Activated CD4-positive, alpha-beta T cell treated with anti-CD3 and anti-CD28 coated beads, Interleukin-10, Interleukin-2, amounts not matched to agents 100 ng/mL and 50 ng/mL, durations not matched to agents 16 hours and 8 hours (primary cell): Measurements from ENCODE around the gene MOGAT2.

Experiments
- DNase-seq: peaks from one replicate; pipeline ENCODE4 v3.0.0-alpha.2; 2020

The MOGAT2 gene

DNA sequence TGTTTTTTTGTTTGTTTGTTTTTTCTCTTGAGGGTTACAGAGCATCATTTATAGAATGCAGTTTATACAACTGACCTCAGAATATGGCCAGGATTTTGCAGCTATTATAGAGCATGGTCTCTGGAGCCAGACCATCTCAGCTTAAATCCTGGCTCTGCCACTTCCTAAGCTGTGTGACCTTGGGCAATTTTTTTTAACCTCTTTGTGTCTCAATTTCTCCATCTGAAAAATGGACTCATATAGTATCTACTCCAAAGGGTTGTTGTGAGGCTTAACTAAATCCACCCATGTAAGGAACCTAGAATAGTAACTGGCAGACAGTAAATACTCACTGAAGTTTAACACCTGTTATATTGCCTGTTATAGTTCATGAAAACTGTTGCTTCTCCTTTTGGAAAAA is 42.6 kb downstream of the MOGAT2 start:
- no peak for DNase-seq

DNA sequence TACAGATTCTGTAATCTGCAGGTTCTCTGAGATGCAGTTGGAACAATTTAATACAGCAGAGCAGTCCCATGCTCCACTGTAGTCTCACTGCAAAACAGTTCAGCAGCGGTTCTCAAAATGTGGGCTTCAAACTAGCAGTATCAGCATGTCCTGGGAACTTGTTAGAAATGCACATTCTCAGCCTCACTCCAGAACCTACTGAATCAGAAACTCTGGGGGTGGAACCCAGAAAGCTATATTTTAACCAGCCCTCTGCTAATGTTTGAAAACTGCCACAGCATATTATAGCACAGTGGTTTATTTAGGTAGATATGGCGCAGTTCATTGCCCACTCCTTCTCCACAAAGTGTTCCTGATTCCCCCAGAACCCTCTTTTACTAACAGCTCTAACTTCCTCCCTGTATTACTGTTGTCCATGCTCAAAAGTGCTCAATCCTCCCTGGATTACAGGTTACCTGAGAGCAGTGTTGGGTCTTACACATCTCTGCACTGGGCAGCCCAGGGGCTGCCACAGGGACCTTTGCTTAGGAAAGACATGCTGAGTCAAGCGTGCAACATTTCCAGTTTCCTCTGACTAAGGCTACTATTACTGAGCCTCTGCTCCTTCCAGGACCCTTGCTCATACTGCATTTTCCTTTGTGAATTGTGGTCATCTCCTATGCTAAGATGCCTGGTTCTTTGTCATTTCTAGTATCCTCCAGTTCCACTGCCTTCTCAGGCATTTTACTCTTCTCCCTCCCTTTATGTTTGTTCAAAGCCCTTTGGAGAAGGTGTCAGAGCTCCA is 43.3 kb downstream of the MOGAT2 start:
- no peak for DNase-seq

DNA sequence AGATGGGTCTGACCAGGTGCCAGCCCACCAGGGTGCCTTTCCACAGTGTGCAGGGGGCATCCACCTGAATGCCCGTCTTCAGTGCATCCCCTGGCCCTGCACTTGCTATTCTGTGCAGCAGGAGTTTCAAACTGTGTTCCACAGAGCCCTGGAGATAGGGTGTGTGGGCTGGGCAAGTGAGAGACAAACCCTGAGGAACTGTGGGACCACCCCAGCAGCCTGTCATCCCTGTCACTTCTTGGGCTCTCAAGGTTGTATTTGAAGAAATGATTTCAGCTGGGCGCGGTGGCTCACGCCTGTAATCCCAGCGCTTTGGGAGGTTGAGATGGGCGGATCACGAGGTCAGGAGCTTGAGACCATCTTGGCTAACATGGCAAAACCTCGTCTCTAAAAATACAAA is 44.5 kb downstream of the MOGAT2 start:
- DNase-seq = no peak

DNA sequence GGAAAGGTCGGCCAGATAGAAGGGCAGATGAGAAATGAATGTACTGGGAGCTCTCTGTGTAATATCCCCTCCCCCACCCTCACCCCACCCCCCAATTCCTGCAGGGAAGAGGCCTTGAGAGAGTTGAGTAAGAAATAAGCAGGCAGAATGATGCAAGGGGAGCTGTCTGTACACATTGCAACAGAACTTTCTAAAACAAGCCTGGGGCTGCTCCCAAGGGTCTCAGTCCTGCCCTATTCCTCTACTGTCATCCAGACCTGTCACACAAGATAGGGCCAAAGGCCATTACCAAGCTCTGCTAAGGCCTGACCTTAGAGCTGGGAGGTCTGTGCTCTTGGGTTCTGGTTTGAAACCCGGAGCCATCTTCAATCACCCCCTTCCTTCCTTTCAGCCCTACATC is 45.2 kb downstream of the MOGAT2 start:
- DNase-seq = no peak

DNA sequence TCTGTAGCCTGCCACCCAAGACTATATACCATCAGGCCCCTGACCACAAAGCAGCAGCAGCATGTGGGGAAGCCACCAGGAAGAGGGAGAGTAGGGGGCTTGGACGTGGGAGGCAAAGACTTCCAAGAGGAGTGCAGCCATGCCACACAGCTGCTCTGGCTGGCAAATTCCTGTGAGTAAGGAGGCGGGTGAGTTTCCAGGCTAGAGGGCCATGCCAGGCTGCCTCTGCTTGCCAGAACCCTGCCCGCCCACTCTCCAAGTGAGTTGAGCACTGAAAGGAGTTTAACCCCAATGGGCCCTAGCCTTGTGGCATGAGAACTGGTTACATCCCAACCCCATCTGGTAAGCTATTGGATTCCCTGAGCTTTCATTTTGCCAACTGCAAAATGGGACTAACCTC is 46.2 kb downstream of the MOGAT2 start:
- no peak for DNase-seq

DNA sequence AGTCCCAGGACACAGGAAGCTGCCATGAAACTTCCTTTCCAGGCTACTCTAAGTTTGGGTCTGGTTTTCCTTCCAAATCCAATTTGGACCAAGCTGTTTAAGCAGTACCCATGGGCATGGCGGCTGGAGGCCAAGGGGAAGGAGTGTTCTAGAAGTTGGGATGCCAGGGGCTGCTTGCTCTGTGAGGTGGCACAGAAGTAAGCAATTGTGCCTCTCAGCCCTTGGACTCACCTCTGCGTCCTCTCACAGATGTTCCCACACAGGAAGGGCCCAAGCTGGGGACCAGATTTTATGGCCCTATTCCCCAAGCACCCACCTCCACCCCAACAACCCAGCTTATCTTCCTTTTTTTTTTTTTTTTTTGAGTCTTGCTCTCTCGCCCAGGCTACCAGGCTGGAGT is 47.5 kb downstream of the MOGAT2 start:
- DNase-seq = no peak

DNA sequence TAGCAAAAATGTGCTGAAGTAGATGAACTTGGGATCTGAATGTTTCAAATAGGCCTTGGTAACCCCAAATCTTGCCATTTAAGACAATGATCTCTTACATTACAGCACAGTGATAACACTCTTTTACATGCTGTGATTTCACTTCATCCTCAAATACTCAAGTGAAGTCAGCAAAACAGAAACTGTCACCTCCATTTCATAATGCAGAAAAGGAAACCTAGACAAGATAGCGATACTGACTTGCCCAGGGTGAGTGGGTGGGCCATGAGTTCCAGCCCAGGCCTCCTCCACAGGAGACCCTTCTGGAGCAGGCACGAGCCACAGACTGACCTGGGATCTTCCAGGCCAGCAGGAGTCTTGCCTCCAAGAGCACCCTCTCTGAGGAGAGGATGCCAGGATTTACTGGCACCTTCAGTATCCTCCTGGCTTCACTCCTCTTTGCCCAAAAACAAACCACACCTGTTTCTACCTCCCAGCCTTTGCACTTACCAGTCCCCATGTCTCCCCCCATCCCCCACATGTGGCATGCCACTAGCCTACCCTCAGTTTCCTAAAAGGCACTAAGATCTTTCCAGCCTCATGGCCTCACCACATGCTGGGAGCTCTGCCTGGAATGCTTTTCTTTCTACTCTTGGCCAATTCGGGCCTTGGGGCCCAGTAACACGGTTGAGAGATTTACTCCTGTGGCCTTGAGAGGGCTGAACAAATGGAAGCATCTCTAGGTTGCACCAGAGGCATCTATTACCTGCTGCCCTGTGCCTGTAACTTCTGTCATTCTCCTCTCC is 49.0 kb downstream of the MOGAT2 start:
- peak; percentile 18 for DNase-seq

DNA sequence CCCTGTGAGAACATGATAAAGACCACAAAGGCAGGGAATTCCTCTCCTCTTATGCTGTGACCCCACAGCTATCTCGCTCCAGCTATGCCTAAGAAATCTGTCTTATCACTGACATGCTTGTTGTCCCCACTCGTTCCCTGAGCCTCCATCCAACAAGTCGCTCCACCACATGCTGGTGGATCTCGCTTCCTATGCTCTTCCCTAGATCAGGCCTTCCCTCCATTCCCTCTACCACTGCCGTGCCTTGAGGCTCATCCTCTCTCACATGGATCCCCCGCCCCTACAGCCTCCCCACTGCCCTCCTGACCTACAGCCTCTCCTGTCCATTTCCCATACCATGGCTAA is 49.6 kb downstream of the MOGAT2 start:
- no peak for DNase-seq

DNA sequence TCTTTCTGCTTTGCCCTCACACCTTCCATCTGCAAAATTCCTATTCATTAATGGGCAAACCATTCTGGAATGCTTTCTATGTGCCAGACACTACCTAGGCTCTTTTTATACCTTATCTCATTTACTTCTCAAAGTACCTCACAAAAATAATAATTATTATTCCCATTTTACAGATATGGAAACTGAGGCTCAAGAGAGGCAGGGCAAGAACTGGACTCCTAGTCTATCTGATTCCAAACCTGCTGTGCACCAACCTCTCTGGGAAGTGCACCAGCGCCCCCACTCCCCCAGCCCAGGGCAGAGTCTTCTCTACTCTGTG is 50.1 kb downstream of the MOGAT2 start:
- DNase-seq = no peak

DNA sequence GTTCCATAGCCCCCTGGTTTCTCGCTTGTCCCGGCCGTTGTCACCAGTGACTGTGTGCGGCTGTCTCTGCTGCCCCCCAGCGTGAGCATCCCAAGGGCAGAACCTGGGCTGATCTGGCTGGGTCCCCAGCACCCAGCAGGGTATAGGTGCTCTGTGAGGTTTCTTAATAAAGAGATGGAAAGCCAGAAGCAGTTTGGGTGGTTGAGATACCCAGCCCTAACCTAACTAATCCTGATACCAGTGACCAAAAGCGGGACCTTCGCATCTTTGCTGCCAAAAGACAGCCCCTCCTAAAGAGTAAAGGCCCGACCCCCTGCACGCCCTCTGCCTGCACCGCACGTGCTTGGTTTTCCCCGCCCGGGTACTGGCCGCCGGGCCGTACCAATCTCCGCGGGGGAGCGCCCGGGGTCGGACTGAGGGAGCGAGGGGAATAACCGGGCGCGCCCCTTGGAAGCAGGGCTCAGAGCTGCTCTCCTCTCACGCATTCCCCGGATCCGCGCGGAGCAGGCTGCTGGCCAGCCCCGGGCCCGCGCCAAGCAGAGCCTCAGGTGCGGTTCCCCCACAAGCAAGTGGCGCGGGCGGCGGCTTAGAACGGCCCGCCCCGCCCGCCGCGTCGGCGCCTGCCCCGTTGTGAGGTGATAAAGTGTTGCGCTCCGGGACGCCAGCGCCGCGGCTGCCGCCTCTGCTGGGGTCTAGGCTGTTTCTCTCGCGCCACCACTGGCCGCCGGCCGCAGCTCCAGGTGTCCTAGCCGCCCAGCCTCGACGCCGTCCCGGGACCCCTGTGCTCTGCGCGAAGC is 50.7 kb downstream of the MOGAT2 start, which contains the start of gene DGAT2:
TSS of gene DGAT2 (plus strand) at position 667 of the 797 bp plus-strand sequence. CDS start 214 bp downstream, outside the sequence.
- DNase-seq = peak; percentile 81

DNA sequence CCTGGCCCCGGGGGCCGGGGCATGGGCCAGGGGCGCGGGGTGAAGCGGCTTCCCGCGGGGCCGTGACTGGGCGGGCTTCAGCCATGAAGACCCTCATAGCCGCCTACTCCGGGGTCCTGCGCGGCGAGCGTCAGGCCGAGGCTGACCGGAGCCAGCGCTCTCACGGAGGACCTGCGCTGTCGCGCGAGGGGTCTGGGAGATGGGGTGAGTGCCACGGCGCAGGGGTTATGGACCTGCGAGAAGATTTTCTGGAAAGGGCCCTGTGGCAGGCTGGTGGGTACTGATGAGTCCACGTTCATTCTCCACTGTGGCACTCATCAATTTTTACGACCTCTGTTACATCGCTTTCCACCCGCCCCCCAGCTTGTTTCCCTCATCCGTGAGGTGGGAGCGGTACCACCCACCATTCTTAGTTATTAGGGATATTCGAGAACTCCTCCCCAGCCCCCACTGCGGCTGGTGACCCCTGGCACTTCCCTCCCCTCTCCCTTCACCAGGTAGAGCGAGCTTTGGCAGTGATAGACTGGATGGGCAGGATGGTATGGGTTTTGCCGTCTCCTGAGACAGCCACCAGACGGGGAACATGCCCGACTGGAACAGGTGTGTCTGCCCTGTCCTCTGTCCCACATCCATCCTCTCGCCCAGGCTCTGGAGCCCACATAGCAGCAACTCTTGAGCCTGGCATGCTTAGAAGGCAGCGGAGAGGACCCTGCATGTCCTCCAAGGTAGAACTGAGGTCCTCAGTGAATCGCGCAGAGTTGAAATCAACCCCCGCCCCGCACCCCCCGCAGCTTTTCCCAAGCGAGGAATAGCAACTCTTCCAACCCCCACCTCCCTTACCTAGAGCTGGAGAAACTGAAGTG is 51.5 kb downstream of the MOGAT2 start:
- DNase-seq = no peak

DNA sequence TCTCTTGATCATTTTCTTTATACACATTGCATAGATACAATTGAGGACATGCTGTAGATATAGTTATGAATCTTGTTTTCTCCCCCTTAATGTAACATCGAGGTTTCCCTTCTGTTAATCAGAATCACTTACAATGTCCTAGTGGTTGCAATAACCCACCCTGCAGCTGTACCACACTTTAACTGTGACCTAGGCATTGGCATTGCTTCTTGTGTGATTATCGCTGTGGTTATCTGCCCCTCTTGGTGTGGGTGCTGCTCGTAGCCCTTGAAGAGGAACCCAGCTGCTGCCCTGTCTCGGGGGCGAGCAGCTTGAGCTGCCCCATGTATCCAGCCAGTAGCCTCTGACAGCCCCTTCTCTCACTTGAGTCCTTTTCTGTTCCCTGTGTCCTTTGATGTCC is 52.5 kb downstream of the MOGAT2 start:
- DNase-seq = no peak

DNA sequence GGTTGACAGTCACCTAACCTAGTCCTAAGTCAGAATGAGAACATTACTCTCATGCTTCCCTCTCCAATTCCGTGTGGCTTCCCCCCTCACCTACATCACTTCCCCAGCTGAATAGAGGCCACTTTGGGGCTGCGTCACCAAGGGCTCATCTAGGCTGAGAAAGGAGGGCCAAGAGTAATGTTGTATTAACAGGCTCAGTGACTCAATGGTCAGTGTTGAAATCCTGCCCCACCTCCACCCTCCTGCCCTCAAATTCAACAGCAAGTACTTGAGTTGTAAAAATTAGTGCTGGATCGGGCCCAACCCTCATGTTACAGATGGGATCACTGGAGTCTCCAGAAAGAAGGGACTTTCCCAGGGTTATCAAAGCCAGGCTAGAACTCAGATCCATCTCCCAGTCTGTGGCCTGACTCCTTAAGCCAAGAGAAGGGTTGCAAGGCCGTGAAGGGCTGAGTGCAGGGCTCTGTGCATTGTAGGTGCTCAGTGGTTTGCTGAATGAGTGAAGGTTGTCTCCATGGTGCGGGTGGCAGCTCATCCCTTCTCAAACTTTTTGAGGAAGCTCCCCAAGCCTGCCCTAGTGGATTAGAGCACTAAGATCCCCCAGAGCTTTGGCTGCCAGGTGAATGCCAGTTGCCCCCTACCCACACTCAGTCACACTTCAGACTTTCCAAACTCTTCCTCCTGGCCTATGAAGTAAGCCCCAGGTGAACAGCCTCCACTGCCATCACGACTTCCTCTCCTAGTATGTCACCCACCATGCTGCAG is 54.2 kb downstream of the MOGAT2 start:
- no peak for DNase-seq

DNA sequence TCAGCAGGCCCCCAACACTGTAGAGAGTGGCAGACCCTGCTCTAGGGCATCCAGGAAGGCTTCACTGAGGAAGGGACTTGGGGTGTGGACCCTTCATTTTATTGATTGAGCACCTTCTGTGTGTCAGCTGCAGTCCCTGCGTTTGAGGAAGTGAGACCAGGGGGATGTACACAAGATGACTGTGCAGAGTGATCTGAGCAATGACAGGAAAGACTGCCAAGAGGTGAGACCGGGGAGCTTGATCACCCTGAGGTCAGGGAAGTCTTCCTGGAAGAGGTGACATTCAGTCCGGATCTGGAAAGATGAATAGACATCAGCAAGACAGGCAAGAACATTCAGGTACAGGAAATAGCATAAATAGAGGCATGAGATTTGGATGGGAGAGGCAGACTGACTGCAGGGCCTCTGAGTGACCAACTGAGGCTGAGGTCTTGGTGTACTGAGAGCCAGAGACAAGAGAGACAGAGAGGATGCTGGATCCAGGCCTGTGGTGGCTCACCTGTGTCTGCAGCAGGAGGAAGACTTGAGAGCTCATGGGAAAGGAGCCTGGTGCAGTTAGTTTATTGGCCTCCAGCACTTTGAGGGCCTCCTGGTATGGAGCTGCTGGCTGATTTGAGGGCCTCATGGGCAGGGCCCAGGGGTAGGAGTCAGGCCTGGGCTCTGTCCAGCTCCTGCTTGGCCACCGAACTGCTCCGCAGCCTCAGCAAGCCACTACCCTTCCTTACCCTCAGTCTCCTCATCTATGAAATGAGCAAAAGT is 56.1 kb downstream of the MOGAT2 start:
- DNase-seq = peak; percentile 84

DNA sequence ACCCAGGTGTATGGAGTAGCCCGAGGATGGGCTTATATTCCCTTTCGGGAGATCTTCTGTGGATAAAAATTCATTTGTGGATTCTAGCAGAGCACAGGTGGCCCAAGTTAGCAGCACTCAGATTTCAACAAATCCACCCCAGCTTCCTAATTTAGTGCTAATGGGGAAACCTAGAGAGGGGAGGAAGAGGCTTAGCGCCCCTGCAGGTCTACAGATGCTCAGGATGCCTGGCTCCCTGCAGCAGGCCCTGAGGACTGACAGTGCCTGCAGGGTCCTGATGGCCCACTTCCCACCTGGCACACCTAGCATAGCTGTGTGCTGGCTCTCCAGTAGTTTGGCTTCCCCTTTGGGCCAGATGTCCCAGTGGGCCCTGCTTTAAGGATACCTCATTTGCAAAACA is 57.4 kb downstream of the MOGAT2 start:
- no peak for DNase-seq

DNA sequence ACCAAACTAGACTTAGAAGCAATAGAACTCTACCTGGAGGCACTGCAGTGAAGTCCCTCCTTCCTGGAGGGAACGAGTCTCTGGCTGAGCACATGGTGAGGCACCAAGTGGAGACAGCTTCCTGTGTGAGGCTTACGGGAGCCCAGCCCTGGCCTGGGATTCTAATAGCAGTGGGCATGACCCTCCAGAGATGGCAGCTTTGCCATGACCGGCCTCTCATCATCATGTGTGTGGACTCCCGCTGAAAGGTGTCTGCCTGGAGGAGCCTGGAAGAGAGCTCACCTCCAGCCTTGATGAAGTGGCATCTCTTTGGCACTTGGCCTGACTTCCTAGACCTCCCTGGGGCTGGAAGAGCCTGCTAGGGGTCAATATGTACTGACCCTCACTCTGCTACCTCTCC is 58.9 kb downstream of the MOGAT2 start:
- no peak for DNase-seq

DNA sequence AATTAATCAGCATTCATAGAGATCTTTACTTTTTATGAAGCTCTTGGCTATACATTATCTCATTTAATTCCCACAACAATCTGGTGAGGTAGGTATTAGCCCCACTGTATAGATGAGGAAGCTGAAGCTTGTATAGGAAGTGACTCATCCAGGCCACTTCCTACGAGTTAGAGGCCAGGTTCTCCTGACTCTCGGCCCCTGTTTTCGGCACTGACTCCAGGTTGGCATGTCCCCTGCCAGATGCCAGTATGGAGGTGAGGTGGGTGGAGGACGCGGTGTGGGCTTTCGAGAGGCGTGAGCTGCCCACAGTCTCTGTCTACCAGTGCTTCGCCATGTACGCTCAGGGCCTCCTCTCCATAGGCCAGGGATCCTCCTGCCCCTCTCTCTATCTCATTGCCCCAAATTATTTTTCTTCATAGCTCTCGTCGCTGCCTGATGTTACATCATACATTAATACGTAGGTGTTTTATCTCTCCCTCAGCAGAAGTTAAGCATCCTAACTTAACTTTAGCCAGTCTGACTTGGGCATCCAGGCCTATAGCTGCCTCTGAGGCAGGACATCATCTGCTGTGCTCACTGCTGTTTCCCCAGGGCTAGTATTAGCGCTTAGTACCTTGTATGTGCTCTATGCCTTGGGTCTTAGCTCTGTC is 59.9 kb downstream of the MOGAT2 start:
- DNase-seq = peak; percentile 51

DNA sequence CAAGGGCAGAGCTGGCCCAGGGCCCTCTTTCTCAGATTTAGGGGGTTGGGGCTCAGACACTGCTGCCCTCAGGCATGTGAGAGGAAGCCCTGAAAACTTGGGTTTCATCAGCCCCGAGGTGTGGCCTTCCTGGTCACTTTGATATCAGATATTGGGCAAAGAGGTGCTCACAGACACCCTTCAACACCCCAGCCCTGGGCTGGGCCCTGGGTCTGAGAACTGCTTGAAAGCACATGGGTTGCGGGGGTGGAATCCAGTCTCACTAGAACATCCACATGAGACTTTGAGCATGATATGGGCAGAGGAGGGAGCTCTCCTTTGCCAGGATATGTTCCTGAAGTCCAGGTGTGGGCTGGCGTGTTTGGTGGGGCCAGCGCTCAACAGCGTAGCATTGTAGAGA is 61.3 kb downstream of the MOGAT2 start:
- no peak for DNase-seq

DNA sequence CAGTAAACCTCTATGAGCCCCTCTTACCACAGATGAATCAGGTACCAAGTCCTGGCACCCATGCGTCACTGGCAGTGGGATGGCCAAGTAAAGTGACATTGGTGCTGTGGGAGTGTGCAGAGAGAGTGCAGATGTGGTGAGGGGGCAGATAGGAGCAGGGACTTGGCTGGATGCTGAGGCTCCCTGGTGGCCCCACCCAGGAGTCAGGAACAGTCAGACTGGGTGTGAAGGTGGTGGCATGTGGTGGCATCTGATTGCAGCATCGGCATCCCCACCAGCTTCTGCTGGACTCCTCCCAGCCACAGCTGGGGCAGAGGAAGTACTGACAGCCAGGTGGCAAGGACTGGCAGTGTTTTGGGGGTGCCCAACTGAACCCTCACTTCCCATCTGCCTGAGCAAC is 62.3 kb downstream of the MOGAT2 start:
- DNase-seq = no peak

DNA sequence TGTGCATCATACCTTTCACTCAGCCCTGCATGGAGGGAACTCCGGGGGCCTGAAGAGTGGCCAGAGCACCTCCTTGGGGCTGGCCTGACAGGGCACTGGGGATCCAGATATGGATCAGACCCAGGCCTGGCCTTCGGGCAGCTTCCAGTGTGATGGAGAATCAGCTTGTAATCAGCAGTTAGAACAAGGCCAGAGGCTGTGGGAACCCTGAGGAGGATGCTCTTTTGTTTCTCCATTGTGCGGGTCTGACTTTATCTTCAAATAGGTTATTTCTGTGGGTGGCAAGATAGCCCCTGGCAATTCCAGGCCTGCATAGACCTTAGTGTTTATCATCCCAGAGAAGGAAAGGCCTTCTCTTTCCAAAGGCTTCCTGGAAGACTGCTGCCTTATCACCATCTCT is 63.2 kb downstream of the MOGAT2 start:
- no peak for DNase-seq

DNA sequence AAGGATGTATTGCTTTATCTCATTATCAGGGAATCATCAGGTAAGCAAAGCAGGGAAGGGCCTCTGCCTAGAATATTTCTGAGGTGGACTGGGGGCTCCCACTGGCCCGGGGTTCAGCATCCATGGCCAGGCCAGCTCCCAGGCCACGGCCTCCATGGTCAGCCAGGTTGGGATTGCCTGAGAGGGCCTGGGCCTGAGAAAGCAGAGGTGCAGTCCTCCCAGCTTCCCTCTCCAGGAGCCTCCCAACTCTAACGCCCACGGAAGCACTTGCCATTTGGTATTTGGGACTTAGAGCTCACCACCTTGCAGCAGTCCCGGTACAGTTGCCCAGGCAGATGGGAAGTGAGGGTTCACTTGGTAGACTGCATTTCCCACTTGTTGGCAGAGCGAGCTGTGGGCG is 63.7 kb downstream of the MOGAT2 start:
- DNase-seq = no peak
